Upper lobe of left lung (tissue), 6 donors: ENCODE measurements around the gene KDM1A. TPM values are rescaled to one million over a fixed set of nuclear protein-coding genes. Genes with fewer than 3 reads are reported as not detected.
"Not testable (repeated sequence)": the region's sequence is repeated elsewhere in the genome, so short reads cannot be mapped to it uniquely, and the experiment has no call there.

ENCODE experiments used
- ATAC-seq, 2 donors: fragments of 200-7000 bp; cut with Tn5 transposase; one replicate each; pipeline ENCODE4 v1.9.1; 2022; ENCODE audit warnings: mild to moderate bottlenecking in 2 of 2, moderate library complexity in 2 of 2; ENCODE audit not compliant: low FRiP score in 2 of 2
- DNase-seq, 2 donors: peaks; one replicate each; pipeline ENCODE4 v3.0.0-alpha.2; 2019 to 2020
- H3K27ac ChIP-seq, 4 donors: fragments of 200-600 bp; sonication (generic); one replicate each; pipeline ENCODE4 v1.5.1; 2016 to 2019
- H3K27me3 ChIP-seq, 4 donors: fragments of 200-600 bp; sonication (generic); one replicate each; pipeline ENCODE4 v1.5.1; 2017 to 2019
- H3K36me3 ChIP-seq, 4 donors: fragments of 200-600 bp; sonication (generic); one replicate each; pipeline ENCODE4 v1.5.1; 2016 to 2019
- H3K4me1 ChIP-seq, 4 donors: fragments of 200-600 bp; sonication (generic); one replicate each; pipeline ENCODE4 v1.5.1; 2018 to 2019
- H3K4me3 ChIP-seq, 4 donors: fragments of 200-600 bp; sonication (generic); one replicate each; pipeline ENCODE4 v1.5.1; 2017 to 2019; ENCODE audit warnings: mild to moderate bottlenecking in 2 of 4, moderate library complexity in 1 of 4
- H3K9me3 ChIP-seq, 4 donors: fragments of 200-600 bp; sonication (generic); one replicate each; pipeline ENCODE4 v1.5.1; 2018 to 2019
- EP300 ChIP-seq, 4 donors: sonication (generic); formaldehyde crosslinking; IDR thresholded peaks; one replicate each; pipeline ENCODE4 v1.5.1; 2017; ENCODE audit warnings: antibody characterized with exemption in 4 of 4, control low read depth in 2 of 4
- POLR2A ChIP-seq, 4 donors: fragments of 450-650 bp; IDR thresholded peaks; one replicate each; pipeline ENCODE4 v1.5.1; 2016 to 2017; ENCODE audit warnings: antibody characterized with exemption in 4 of 4, mild to moderate bottlenecking in 2 of 4
- POLR2AphosphoS5 ChIP-seq, 2 donors: sonication (generic); formaldehyde crosslinking; IDR thresholded peaks; one replicate each; pipeline ENCODE4 v1.5.1; 2017; ENCODE audit warnings: antibody characterized with exemption in 2 of 2
- WGBS, 2 donors: methylation state at CpG; one replicate each; pipeline ENCODE4 v1.1.5; 2017 to 2018; 5-methylcytosine and 5-hydroxymethylcytosine counted together
- total RNA-seq, 6 donors: library from RNA; depleted of rRNA in 4 of 6; stranded (reverse); fragments of >200 nt in 4 of 6; gene quantifications; one replicate each; pipeline versions ENCODE4 v1.1.0 to v1.2.1, GENCODE V29; 2016 to 2021
- TF ChIP-seq, protein P1 (sequence below), 6 experiments: fragments of 450-650 bp in 4 of 6; fragments of 200-600 bp in 2 of 6; sonication (generic) in 2 of 6; IDR thresholded peaks; one replicate each; pipeline ENCODE4 v1.5.1; 2016 to 2019; ENCODE audit warnings: antibody characterized with exemption in 6 of 6
- donor health status: DM: no; HTN: no; CAD: no; lungs with moderate emphysema.
- donor health status: DM: no; HTN: yes; CAD: no; lungs with severe emphysema.

KDM1A gene
- total RNA-seq, 6 donors from 2014 or later: 29.0 to 56.7 (median 42.6) TPM

DNA sequence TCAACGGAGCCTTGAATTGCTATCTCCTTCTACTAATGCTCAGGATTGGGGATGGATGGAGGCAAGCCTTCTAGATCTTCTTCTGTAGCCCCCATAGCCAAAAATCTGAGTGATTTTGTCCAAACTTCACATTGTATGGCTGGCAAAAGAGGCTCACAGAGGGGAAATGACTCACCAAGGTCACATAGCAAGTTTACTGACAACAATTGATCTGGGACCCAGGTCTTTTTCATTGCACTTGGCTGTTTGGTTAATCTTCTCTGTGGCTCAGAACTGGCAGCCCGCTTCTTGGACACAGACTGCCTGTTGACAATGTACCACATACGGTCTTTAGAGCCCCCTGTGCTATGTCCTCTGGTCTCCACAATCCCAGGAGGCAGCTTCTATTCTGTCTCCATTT lies 43.6 kb upstream of the KDM1A start:
- DNase-seq (no peak), ATAC-seq (no peak)
- Histone ChIP-seq H3K27me3 (no peaks in the 10 kb centered on the region), H3K4me3 (no peak overlapping the region), H3K36me3 (no peaks in the 10 kb centered on the region), H3K27ac (no peak overlapping the region), H3K9me3 (no peaks in the 10 kb centered on the region), H3K4me1 (no peaks in the 10 kb centered on the region)
- WGBS, 2 donors: 84% methylated on average over 3 of the region's 3 CpGs
- TF ChIP-seq POLR2A (IDR thresholded peaks at IDR 0.05) (no peak), EP300 (IDR thresholded peaks at IDR 0.05) (no peak)
- TF ChIP-seq, protein P1, sequence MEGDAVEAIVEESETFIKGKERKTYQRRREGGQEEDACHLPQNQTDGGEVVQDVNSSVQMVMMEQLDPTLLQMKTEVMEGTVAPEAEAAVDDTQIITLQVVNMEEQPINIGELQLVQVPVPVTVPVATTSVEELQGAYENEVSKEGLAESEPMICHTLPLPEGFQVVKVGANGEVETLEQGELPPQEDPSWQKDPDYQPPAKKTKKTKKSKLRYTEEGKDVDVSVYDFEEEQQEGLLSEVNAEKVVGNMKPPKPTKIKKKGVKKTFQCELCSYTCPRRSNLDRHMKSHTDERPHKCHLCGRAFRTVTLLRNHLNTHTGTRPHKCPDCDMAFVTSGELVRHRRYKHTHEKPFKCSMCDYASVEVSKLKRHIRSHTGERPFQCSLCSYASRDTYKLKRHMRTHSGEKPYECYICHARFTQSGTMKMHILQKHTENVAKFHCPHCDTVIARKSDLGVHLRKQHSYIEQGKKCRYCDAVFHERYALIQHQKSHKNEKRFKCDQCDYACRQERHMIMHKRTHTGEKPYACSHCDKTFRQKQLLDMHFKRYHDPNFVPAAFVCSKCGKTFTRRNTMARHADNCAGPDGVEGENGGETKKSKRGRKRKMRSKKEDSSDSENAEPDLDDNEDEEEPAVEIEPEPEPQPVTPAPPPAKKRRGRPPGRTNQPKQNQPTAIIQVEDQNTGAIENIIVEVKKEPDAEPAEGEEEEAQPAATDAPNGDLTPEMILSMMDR (IDR thresholded peaks at IDR 0.05): no peak

DNA sequence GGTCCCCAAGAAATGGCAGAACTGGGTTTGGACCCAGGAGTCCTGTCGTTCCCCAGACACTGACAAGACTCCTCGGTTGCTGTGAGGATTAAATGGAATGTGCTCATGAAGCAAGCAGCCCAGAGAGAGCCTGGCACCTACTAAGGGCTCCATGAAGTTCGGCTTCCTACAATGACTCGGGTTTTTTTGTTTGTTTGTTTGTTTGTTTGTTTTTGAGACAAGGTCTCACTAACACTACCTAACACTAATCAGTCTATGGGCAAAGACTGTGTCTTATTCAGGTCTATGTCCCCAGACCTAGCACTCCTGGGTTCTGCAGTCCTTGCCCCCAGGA lies 43.2 kb upstream of the KDM1A start:
- H3K27me3 ChIP-seq: no peaks in the 10 kb centered on the region
- ATAC-seq: no peak
- no peaks in the 10 kb centered on the region for H3K9me3 ChIP-seq
- TF ChIP-seq POLR2AphosphoS5 (IDR thresholded peaks at IDR 0.05) (no peak), POLR2A (IDR thresholded peaks at IDR 0.05) (no peak), EP300 (IDR thresholded peaks at IDR 0.05) (no peak)
- TF ChIP-seq, protein P1 (IDR thresholded peaks at IDR 0.05): no peak
- 46 to 63% methylated on average over 4 of the region's 4 CpGs for WGBS, 2 donors
- H3K4me3 ChIP-seq: no peak overlapping the region
- no peak overlapping the region for H3K27ac ChIP-seq
- H3K4me1 ChIP-seq: no peaks in the 10 kb centered on the region
- DNase-seq: no peak
- H3K36me3 ChIP-seq: no peaks in the 10 kb centered on the region

DNA sequence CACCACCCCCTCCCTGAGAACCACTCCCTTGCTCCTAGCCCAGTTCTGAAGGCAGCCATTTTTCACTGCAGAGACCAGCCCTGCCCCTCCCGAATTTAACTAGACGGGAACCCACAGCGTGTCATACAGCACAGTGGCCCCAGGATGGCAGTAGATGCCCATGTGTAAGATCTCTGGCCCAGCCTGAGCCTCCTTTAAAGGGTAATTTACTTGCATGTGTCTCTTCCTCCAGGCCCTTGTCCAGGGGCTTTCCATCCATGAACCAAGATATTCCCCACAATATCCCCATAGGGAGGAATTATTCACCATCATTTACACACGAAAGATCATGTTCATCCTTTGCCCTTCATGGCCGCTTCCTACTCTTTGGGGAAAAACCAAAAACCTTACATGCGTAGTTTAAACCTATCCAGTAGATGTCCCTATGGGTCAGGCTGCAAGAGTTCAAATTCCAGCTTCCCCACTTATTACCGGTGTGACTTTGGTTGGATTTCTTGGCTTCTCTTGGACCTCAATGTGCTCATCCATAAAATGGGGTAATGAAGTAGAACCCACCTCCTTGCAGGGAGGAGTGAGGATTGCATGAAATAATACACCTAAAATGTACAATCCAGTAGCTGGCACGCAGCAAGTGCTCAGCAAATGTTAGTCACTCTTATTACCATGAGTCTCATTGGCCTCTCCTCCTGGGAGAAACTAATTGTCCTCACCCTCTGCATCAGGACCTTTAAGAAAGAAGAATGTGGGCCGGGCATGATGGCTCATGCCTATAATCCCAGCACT lies 42.6 kb upstream of the KDM1A start:
- 39 to 44% methylated on average over 9 of the region's 9 CpGs for WGBS, 2 donors
- ATAC-seq: peak; percentile 88 to 91
- no peaks in the 10 kb centered on the region for H3K36me3 ChIP-seq
- H3K27ac ChIP-seq: no peak overlapping the region
- H3K27me3 ChIP-seq: no peaks in the 10 kb centered on the region
- no peak for TF ChIP-seq EP300 (IDR thresholded peaks at IDR 0.05)
- TF ChIP-seq, protein P1 (IDR thresholded peaks at IDR 0.05): peak; percentile 51 to 86 (median 61)
- no peak overlapping the region for H3K4me3 ChIP-seq
- H3K9me3 ChIP-seq: no peaks in the 10 kb centered on the region
- DNase-seq: peak in 1 of 2 donors; percentile 52
- no peaks in the 10 kb centered on the region for H3K4me1 ChIP-seq

DNA sequence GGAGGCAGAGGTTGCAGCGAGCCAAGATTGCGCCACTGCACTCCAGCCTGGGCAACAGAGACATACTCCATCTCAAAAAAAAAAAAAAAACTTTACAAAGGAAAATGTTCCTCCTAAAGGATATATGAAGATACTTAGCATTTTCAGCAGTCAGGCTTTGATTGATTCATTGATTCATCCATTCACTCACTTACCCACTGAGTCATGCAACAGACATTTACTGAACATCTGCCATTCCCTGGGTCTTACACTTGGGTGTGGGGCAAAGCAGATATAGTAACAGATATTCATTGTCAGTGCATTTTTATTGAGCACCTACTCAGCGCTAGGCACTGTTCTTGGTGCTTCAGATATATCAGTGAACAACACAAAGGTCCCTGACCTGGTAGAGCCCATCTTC lies 41.0 kb upstream of the KDM1A start:
- TF ChIP-seq, protein P1 (IDR thresholded peaks at IDR 0.05): no peak
- TF ChIP-seq POLR2A (IDR thresholded peaks at IDR 0.05) (no peak), POLR2AphosphoS5 (IDR thresholded peaks at IDR 0.05) (no peak), EP300 (IDR thresholded peaks at IDR 0.05) (no peak)
- 92 to 98% methylated on average over 3 of the region's 3 CpGs for WGBS, 2 donors
- no peaks in the 10 kb centered on the region for H3K4me1 ChIP-seq

DNA sequence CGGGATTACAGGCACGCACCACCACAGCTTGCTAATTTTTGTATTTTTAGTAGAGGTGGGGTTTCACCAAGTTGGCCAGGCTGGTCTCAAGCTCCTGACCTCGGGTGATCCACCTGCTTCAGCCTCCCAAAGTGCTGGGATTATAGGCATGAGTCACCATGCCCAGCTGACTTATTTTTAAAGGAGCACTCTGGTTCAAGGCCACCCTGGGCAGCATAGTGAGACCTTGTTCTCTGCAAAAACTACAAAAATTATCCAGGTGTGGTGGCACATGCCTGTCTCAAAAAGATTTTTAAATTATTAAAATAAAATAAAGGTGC lies 38.8 kb upstream of the KDM1A start:
- not testable (repeated sequence) for ATAC-seq, H3K27me3 ChIP-seq, H3K4me1 ChIP-seq, H3K36me3 ChIP-seq, H3K4me3 ChIP-seq, DNase-seq, H3K27ac ChIP-seq, H3K9me3 ChIP-seq
- 85 to 87% methylated on average over 3 of the region's 3 CpGs for WGBS, 2 donors

More for the DNA sequence above, 41.0 kb upstream of the KDM1A start:
- Histone ChIP-seq H3K36me3 (no peaks in the 10 kb centered on the region), H3K9me3 (no peaks in the 10 kb centered on the region), H3K27ac (no peak overlapping the region), H3K27me3 (no peaks in the 10 kb centered on the region), H3K4me3 (no peak overlapping the region)
- DNase-seq: no peak
- no peak for ATAC-seq
